GM18870 (cell line): ENCODE measurements around the gene SGO2.
"Not testable (repeated sequence)": the region's sequence is repeated elsewhere in the genome, so short reads cannot be mapped to it uniquely, and the experiment has no call there.

Source experiments
- ATAC-seq: cut with Tn5 transposase; IDR thresholded peaks from one replicate; pipeline ENCODE4 v1.9.1; 2021; ENCODE audit warnings: moderate library complexity; ENCODE audit not compliant: unreplicated experiment

SGO2 gene

GRCh38 chr2:200523604-200524003 lies 2.4 kb upstream of the SGO2 start:
- no peak for ATAC-seq

- no peak for ATAC-seq
Measured at GRCh38 chr2:200525066-200525465, 941 bp upstream of the SGO2 start.

GRCh38 chr2:200525551-200525881 lies 491 bp upstream of the SGO2 start:
- no peak for ATAC-seq

GRCh38 chr2:200528228-200528627 lies 2.2 kb downstream of the SGO2 start:
- ATAC-seq = no peak

- ATAC-seq = no peak
Measured at GRCh38 chr2:200533754-200534153, 7.7 kb downstream of the SGO2 start.

GRCh38 chr2:200534572-200534971 lies 8.6 kb downstream of the SGO2 start:
- no peak for ATAC-seq

GRCh38 chr2:200538139-200538538 lies 12.1 kb downstream of the SGO2 start:
- no peak for ATAC-seq

- no peak for ATAC-seq
Measured at GRCh38 chr2:200540793-200541192, 14.8 kb downstream of the SGO2 start.

- ATAC-seq = not testable (repeated sequence)
Measured at GRCh38 chr2:200566596-200566995, 40.6 kb downstream of the SGO2 start.

GRCh38 chr2:200567932-200568331 lies 41.9 kb downstream of the SGO2 start:
- no peak for ATAC-seq

- no peak for ATAC-seq
Measured at GRCh38 chr2:200575957-200576356, 50.0 kb downstream of the SGO2 start.

GRCh38 chr2:200577027-200577426 lies 51.0 kb downstream of the SGO2 start:
- no peak for ATAC-seq

- ATAC-seq = no peak
Measured at GRCh38 chr2:200578778-200579177, 52.8 kb downstream of the SGO2 start.

- no peak for ATAC-seq
Measured at GRCh38 chr2:200584639-200585038, 58.6 kb downstream of the SGO2 start.

- no peak for ATAC-seq
Measured at GRCh38 chr2:200585340-200585729, 59.3 kb downstream of the SGO2 start.

GRCh38 chr2:200585730-200586643 lies 60.0 kb downstream of the SGO2 start, which contains the start of gene AOX1:
TSS of gene AOX1 (plus strand) at chr2:200586014. CDS start at chr2:200586109, 95 bp downstream.
- no peak for ATAC-seq

GRCh38 chr2:200586644-200586975 lies 60.6 kb downstream of the SGO2 start:
- no peak for ATAC-seq

- no peak for ATAC-seq
Measured at GRCh38 chr2:200587007-200587616, 61.1 kb downstream of the SGO2 start.

GRCh38 chr2:200588076-200588678 lies 62.2 kb downstream of the SGO2 start:
- no peak for ATAC-seq

GRCh38 chr2:200590090-200590489 lies 64.1 kb downstream of the SGO2 start:
- ATAC-seq = no peak

GRCh38 chr2:200591308-200591707 lies 65.3 kb downstream of the SGO2 start:
- no peak for ATAC-seq

GRCh38 chr2:200592406-200593075 lies 66.5 kb downstream of the SGO2 start:
- no peak for ATAC-seq
